Activated effector memory CD4-positive, alpha-beta T cell treated with anti-CD3 and anti-CD28 coated beads, Interleukin-2, amount 50 U/mL, for 16 hours (primary cell): ENCODE measurements around the gene IPCEF1.

ENCODE experiments used
- DNase-seq: peaks from one replicate; pipeline ENCODE4 v3.0.0-alpha.2; 2020

The IPCEF1 gene, protein sequence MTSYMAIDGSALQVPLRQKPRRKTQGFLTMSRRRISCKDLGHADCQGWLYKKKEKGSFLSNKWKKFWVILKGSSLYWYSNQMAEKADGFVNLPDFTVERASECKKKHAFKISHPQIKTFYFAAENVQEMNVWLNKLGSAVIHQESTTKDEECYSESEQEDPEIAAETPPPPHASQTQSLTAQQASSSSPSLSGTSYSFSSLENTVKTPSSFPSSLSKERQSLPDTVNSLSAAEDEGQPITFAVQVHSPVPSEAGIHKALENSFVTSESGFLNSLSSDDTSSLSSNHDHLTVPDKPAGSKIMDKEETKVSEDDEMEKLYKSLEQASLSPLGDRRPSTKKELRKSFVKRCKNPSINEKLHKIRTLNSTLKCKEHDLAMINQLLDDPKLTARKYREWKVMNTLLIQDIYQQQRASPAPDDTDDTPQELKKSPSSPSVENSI

DNA sequence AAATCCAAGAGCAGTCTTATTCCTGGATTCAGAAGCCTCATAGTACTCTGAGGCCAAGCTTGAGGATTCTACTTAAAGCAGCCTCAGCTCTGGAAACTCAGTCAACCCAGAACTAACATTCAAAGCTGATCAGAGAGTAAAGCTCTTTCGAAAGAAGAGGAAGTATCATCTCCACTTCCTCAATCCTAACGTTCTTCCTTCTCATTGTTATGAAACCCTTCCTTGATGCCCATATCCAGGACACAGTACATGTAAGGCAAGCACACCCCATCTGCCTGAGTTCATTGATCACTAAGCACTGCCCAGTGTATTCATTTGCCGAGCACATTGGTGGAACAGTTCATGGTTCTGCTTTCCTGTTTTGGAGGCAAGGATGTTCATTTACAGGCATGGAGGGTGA is at the start of gene IPCEF1:
IPCEF1 (minus strand) TSS at position 114 of the 400 bp plus-strand sequence. CDS start 90,856 bp downstream, outside the sequence.
- no peak for DNase-seq

DNA sequence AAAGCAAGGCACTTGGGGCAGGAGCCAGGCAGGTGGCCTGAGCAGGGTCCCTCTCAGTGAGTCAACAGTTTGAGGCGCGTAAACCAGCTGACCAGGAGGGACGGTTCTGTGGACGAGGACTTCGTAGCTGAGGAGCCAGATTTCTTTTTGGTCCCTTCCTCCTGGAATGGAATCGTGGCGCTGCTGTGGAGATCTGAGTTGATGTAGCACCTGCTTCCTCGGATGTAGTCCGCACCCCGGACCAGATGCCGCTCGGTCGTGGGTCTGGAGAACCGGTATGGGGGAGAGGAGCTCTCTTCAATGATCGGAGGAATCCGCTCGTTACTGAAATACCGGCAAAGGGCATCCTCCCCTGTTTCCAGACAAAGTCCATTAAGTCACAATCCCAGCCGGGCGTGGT is 49.7 kb upstream of the IPCEF1 start:
- no peak for DNase-seq

DNA sequence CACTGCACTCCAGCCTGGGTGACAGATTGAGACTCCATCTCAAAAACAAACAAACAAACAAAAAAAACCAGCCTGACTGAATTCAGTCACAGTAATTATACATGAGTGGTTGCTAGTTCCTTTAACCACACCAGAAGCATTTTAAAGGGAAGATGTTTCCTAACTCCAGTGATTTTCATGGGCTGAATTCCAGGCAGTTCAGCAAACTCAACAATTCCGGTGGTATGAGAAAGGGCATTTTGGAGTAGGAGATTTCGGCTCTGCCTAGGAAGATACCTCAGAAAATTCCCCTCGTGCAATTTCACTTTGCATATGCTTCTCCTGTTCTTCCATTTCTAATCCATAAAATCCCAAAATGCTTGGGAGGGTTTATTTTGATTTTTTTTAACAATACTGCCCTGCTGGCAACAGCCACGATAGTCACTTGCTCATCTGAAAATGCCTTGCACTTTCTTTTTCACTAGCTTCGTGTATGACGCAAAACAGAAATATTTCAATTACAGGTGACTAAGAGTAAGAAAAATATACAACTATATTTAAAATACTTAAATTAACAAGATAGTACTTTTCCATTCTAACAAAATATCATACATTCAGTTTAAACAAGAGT is 48.3 kb upstream of the IPCEF1 start:
- no peak for DNase-seq

DNA sequence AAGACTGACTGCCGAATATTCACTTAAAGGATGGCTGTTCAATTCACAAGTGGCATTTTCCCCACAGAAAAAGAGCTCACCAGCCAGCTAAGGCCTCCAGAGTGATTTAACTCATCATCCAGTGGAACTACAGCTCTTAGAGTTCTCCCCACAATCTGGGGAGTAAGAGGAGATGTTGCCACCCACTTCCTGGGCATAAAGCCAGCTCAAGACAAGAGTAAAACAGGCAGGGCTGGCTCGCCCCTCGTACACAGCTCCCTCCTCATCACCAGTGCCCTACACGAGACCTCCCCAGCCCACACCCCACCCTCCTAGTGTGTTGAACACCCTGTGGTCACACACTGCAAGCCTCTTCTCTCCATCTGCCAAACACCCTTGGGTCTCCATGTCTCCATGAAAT is 47.2 kb upstream of the IPCEF1 start:
- DNase-seq = no peak

DNA sequence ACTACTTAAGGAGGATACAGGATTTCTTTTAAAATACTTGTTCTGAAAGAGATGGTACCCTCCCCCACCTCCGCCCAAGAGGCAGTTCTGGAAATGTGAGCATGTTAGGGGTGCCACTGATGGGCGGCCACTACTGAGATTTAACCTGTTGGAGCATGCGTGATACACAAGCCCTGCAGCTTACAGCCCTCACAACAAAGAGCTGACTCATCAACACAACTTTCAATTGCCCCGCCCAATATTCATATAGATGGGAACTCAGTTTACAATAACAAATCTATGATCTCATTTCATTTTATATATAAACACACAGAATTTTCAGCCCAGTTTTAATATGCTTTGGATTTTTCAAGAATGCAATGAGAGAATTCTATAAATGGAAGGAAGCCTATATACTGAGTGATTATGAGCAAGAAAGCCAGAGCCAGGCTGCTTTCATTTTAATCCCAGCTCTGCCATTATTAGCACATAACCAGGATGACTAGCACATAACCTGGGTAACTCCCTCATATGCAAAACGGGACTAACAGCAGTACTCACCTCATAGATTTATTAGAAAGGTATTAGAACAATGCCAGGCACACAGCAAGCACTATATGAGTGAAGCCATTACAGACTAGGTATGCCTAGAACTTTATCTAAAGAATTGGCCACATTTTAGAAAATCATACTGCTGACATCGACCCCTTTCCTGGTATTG is 45.6 kb upstream of the IPCEF1 start:
- DNase-seq = no peak

DNA sequence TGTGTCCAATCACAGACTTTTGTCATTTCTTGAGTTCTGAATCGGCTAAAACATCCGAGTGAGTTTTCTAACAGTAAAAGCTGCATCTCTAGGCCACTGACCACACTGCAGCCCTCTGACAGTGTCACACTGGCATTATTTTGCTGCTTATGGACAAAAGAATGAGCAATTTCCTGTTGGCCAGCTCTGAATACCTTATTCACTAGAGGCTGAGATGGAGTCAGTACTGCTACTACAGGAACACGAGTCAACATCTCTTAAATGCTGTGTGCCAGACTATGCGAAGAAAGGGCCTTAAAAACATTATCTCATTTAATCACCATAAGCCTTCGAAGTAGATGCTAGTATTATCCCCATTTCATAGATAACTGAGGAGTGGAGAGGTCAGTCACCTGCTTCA is 42.5 kb upstream of the IPCEF1 start:
- DNase-seq = no peak

DNA sequence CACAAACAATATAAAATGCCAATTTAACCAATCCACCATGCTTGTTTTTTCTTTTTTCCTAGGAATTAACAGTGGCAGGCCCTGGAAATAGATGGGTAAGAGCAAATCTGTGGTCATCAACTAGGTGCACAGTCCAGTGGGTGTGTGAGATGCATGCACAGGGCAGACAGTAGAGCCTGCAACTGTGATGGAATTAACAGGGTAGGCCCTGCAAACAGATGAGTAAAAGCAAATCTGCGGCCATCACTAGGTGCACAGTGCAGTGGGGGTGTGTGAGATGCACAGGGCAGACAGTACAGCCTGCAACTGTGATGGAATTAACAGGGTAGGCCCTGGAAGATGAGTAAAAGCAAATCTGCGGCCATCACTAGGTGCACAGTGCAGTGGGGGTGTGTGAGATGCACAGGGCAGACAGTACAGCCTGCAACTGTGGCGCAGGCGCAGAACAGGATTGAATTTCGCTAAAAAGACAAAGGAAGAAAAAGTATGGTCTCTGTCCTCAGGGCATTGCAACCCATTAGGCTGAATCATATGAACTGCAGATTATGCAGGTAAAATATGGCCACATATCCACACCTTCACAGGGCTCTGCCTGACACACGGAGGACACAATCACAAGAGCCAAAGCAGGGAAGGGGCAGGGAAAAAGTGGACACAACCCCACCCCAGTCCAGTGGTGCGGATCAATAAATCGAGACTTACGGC is 41.0 kb upstream of the IPCEF1 start:
- no peak for DNase-seq

DNA sequence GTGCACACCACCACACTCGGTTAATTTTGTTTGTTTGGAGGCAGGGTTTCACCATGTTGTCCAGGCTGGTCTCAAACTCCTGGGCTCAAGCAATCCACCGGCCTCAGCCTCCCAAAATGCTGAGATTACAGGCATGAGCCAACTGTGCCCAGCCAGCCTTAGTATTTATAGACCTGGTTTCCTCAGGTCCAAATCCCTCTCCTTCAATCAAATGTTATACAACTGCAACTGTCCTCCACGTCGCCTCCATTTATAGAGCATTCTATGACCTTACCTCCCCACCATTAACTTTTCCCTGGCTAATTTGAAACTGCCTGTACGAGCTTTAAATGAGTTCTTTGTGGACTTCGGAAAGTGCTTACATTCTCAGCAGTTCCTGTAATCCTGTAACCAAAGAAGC is 39.3 kb upstream of the IPCEF1 start:
- DNase-seq = no peak

DNA sequence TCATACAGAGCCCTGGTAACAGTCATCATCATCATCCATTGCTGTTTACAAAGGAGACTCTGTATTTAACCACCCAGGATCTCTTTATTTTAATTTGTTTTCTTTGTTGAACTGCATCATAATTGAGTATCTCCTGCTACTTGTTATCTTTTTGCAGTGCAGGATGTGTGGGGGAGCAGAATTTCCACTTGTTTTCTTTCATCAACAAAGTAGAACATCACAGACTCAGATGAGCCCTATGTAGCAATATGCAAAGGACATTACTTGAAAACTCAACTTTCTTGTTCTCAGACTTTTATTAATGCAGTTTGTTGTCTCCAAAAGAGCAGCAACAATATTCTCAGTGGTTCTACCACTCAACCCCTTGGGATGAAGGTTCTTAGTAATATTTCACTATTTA is 38.7 kb upstream of the IPCEF1 start:
- DNase-seq = no peak

DNA sequence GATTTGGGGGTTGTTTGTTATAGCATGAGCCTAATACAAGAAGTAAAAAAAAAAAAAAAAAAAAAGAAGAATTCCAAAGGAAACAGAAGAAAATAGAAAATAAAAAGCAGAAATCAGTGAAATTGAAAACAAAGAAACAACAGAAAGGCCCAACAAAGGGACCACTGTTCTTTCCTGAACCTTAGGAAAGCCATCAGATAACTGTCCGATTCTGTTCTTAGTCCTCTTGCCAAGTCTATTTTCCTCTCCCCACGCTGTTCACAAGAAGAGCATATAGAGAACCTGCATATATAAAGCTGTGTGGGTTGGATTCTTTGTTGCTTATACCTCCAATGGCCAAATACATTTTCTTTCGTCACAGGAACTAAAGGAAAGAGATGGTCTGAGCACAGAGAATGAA is 38.0 kb upstream of the IPCEF1 start:
- DNase-seq = no peak

DNA sequence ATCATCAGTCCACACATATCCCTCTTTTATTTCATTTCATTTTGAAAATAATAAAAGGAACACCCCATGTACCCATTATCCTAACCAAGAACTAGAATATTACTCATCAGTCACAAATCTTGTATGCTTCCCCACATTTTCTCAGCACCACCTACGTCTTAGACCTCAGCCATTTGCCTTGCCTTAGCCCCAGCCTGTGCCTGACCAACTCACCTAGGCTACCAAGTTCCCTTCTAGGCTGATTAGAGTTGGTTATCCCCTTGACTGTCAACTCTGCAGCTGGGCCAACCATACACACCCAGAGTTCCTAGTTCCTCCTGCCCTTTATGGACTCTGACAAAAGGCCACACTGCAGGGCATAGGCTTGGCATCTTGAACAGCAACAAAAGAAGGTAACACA is 33.4 kb upstream of the IPCEF1 start:
- DNase-seq = no peak

DNA sequence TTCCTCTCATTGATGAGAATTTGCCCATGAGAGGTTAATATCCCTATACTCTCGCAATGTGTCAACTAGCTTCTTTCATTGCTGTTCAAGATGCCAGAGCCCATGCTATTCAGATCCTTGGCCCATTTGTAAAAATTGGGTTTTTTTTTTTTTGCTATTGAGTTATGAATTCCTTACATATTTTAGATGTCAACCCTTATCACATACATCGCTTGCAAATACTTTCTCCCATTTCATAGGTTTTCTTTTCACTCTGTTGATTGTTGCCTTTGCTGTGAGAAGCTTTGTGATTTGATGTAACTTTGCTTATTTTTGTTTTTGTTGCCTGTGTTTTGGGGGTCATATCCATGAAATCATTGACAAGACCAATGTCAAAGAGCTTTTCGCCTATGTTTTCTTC is 32.2 kb upstream of the IPCEF1 start:
- DNase-seq = no peak

DNA sequence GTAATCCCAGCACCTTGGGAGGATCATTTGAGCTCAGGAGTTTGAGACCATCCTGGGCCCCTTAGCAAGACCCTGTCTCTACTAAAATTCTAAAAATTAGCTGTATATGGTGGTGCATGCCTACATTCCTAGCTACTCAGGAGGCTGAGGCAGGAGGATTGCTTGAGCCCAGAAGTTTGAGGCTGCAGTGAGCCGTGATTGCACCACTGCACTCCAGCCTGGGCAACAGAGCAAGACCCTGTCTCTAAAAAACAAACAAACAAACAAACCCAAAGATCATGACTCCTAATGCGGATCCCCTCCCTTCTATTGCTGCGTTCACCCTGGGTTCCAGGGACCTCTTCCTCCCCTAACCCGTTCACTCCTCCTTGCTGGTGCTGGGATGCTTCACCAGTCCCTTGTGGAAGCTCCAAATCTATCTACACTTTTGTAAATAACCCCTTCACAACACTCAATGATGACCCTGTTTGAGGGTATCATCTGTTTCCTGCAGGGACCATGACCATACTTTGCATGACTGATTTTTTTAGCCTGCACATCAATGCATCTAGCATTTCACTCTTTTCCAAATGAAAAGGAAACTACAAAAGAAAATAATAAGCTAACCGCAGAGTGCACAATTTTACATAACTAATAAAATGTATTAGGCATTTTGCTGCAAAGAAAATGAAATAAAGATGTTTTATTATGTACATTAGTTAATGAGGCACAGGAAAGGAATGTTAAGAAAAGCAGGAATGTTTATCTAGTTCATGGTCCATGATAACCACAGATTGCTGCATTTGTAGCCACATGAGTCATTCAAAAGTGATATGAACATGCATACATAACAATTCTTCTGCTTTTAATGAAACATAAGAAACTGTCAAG is 30.5 kb upstream of the IPCEF1 start:
- no peak for DNase-seq

DNA sequence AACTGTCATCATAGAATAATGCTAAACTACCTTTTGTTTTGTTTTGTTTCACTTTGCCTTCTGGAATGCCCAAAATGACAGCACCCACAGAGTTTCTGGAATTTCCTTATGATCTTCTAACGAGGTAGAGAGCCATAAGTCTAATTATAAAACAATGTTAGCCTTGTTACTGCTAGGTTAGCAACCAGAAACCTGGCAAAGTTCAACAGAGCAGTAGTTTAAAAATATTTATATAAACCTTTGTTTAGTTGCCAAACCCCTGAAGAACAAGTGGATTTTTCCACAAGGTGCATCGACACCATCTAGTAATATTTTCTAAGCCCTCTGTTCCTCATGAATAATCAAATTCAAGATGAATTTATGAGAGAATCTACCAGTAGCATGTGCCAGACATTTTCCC is 27.6 kb upstream of the IPCEF1 start:
- no peak for DNase-seq

DNA sequence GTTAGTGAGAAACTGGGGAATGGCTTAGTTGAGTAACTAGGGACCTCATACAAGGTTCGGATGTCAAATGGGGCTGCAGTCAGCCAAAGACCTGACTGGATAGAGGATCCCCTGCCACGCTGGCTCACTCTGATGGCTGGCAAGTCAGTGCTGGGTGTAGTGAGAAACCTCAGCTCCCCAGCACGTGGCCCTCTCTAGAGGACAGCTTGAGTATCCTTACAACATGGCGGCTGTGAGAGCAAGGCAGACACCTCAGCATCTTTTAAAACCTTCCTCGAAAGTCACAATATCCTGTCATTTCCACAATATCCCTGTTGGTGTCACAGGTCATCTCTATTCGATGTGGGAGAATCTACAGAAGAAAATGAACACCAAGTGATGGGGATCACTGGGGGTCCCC is 26.7 kb upstream of the IPCEF1 start:
- no peak for DNase-seq

DNA sequence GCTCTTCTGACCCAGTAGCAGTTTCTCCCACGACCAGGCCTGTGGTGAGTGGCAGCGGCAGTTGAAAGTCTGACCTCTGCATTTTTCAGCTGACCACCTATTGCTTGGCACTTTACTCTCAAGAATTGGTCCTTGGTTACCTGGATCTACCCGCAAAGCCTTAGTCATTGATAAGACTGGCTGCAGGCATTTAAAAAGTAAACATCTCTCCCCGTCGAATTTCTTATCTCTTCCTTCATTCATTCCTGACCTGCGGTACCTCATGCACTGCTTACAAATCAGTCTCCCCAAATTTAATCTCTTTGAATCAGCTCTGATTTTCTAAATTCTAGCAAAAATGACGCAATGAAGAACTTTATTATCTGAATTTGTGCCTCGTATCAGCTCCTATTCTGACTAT is 26.1 kb upstream of the IPCEF1 start:
- no peak for DNase-seq

DNA sequence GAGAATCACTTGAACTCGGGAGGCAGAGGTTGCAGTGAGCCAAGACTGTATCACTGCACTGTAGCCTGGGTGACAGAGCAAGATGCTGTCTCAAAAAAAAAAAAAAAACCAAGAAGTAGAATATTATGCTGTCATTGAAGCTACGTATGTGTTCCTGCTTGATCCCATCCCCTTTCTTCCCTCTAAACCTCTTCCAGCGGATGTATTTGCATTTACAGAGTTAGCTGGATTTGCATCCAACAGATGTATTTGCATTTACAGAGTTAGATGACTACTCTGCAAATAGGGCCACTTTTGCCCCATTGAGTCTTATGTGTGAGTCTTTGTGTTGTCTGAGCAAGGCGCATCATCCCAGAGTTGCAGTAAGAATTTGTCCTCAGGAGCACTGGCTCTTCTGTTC is 24.9 kb upstream of the IPCEF1 start:
- DNase-seq = no peak

DNA sequence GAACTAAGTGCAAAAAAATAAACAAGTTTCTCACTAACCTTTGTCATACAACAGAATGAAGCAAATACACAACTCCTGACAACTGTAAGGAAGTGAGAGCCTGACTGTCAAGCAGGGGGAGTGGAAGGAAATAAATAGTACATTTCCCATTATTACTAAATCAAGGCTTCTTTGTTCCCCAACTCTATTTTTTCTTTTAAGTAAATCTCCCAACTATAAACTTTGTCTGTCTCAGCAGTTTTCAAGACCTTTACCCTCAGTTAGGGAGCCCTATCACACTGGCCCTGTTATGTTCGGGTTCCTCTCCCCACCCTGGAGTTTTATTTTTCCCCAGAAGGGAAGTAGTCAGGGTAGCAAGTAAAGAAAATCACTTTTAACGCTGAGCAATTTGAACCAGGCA is 24.1 kb upstream of the IPCEF1 start:
- no peak for DNase-seq

DNA sequence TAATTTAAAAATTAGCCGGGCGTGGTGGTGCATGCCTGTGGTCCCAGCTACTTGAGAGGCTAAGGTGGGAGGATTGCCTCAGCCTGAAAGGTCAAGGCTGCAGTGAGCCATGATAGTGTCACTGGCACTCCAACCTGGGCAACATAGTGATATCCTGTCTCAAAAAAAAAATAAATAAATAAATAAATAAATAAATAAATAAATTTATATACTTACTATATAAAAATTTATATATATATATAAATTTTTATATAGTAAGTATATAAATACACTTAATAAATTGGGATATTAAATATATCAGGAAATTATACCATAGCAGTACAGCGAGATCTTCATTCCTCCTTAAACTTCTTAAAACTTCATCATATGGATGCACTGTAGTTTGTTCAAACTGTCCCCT is 23.0 kb upstream of the IPCEF1 start:
- no peak for DNase-seq

DNA sequence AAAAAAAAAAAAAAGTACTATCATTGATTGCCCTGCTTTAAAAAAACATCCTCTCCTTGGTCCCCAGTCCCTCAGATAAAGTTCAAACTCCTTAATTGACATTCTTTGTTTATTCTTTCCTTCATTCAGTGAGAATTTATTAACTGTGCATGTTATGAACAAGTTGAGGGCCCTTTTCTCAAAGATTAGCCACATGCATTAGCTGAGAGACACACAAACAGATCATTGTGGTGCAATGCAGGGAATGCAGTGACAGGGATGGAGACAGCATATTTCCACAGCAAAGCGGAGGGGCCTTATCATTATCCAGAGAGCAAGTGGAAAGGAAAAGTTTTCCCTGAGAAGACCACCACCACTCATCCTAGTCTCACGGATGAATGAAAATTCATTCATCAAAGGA is 21.9 kb upstream of the IPCEF1 start:
- DNase-seq = no peak

DNA sequence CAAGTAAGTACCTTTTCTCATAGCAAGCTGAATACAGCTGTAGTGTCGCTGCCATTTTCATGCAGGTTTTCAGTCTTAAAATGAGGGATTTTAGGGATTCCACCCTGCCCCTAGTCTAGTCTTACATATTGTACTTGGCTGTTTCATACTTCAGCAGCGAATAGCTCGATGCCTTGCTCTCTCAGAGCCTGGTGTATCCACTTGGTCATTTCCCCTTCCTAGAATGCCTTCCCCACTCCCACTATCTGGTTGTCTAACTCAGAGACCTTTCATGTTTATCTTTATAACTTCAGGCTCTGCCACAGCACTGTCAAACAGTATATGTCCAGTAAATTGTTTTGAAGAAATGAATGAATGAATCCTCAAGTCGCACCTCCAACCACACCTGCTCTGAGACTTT is 21.1 kb upstream of the IPCEF1 start:
- DNase-seq = no peak

DNA sequence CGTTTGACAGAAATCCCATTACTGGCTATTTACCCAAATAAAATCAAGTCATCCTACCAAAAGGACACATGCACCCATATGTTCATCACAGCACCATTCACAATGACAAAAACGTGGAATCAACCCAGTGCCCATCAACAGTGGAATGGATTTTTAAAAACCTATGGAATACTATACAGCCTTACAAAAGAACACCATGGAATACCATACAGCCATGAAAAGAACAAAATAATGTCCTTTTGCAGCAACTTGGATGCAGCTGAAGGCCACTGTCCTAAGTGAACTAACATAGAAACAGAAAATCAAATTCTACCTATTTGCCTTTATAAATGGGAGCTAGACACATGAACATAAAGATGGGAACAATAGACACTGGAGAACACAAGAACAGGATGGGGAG is 17.4 kb upstream of the IPCEF1 start:
- DNase-seq = no peak

DNA sequence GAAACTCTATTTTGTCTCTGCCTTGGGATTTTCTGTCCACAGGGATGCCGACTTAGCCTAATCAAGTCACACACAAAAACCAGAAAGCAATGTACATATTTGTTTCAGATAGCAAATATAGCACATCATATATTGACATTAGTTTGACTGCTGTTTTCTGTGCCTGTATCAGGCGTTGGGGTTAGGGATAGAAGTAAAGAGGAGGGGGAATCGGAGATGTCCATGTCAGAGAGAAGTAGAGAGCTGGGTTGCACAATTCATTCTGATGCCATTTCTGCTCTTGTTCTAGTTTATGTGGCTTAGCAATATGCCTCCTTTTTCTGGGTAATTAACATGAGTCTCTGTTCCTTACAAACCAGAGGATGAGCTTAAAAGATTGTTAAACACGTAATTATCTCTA is 14.7 kb upstream of the IPCEF1 start:
- DNase-seq = no peak
